Activated CD8-positive, alpha-beta memory T cell treated with anti-CD3 and anti-CD28 coated beads for 24 hours (primary cell): ENCODE results near the gene GRIK2.

Experiments
- DNase-seq: peaks from one replicate; pipeline ENCODE4 v3.0.0-alpha.2; 2020

Gene GRIK2

DNA sequence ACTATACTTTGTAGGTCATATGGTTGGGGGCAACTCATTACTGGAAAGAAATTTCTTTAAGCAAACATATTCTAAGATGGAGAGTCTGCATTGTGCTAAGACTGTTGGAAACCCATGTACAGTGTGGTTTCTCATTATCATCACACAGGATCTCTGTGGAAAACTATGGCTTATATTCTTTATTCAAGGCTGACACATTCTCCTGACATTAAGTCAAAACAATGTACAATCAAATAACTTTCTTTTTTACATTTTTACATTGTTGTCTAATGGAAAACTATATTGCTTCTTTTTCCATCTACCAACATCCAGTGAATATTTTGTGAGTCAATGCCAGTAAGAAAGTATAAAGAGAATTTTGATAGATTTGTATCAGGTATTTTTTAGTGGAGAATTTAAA lies 417.6 kb downstream of the GRIK2 start:
- no peak for DNase-seq

DNA sequence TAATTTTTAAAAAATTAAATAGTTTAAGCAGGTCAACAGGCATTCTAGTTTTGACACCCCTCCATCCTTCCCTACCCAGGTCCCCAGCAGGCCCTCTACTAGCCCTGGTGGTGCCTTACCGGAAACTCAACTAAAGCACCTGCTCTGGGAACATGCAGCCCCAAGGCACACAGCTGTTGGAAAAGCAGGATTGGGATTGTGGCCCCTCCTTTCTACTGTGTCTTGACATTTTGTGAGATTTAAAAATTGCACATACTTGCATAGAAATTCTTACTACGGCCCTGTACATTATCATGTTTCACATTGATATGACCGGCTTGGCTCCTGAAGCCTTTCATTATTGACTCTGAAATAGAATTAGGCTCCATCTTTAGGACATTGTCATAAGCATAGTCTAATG lies 423.2 kb downstream of the GRIK2 start:
- no peak for DNase-seq

DNA sequence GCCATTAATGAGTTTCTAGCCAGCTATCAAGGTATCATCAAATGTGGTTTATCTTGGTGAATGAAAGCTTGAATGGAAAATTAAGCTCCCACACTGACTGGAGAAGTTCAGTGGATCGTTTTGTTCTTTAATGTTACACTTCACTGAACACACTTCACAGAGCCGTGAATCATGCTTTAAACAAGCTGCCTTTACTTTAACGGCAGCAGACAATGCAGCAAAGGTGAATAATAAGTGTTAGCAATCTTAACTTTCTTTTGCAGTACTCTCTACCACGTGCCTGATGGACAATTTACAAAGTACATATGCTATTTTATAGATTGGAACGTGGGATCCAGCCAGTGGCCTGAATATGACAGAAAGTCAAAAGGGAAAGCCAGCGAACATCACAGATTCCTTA lies 424.5 kb downstream of the GRIK2 start:
- no peak for DNase-seq

DNA sequence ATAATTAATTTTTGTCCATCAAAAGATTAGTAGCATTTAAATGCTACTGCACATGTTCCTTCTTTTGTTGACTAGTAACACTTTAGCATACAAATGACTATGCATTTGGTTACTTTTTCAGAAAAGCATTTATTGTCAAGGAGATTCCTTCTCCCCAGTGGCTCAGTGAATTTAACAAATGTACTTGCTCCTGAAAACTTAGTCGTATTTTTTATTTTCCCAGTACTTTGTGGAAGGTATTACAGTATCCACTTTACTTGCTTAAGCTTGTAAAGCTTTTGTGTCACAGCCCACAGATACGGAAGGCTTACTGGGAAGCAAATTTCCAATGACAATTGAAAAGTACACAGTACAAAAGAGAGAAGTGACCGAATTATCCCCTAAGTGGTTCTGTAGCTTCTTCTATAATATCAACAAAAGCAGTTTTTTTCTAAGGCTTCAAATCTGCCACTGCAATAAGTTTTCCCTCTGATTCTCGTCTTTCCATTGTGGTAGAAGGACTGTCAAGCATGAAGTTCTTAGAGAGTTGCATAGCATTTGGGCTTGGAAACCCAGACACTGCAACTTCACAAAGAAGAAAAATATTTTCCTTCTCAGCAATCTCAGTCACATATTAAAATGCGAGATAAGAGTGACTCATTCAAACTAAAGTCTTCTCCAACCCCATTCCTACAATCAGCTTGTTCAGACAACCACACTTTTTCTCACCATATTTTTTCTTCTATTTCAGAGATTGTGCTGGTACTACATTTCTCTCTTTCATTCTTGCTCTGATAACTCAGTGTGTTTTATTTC lies 431.2 kb downstream of the GRIK2 start:
- no peak for DNase-seq

DNA sequence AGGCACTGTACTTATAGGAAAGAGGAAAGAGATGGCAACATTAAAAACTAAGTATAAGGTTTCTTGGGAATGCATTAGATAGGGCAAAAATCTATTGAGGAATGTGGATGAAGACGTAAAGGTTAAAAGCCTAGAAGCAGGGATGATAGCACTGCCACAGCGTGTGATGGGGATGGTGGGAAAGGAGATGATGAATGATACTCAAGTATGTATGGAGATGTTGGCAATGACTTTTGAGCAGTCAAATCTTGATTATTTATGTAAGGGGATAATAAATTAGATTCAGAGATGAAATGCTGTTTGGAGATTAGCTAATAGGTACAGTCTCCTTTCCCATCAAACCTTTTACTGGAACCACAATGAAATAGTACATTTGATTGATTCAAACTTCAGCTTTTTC lies 432.8 kb downstream of the GRIK2 start:
- DNase-seq: no peak

DNA sequence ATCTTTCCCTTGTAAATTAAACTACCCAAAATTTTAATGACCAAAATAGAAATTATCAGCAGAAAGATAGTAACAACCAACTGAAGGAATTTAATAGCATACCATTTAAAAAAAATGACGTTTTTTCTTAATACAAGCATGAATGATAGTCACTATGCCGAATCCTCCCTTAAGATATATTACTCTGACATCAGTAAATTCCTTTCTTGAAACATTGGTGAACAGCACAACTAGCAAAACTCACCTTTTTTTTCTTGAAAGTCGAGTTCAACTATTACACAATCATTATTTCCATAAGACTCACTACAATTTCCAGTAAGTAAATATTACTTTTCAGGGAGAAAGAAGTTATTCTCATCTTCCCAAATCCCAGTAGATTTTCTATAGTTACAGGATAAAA lies 433.2 kb downstream of the GRIK2 start:
- no peak for DNase-seq

DNA sequence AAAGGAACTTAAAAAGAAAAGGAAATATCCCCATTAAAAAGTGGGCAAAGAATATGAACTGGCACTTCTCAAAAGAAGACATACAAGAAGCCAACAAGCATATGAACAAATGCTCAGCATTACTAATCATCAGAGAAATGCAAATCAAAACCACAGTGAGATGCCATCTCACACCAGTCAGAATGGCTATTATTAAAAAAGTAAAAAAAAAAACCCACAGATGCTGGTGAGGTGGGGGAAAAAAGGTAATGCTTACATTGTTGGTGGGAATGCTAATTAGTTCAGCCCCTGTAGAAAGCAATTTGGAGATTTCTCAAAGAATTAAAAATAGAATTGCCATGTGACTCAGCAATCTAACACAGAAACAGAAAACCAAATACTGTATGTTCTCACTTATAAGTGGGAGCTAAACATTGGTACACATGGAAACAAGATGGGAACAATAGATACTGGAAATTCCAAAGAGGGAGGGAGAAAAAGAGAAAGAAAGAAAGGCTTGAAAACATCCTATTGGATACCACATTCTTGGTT lies 437.1 kb downstream of the GRIK2 start:
- DNase-seq: no peak

DNA sequence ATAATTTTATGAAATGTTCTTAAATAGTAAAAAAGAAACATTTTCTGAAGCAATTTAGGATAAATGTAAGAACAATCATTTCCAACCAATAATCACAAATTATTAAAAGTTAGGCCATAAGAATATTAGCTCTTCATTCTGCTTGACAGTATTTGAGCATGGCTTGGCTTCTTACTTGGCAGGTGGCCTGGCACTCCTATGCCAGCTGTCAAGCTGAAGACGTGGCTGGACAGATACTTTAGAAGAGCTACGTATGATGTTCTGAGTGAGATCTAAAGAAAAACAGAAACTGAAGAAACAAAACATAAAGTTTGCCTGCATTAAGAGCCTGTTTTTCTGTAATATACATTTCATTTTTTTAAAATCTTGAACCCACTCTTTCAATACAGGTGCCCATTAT lies 438.9 kb downstream of the GRIK2 start:
- no peak for DNase-seq

DNA sequence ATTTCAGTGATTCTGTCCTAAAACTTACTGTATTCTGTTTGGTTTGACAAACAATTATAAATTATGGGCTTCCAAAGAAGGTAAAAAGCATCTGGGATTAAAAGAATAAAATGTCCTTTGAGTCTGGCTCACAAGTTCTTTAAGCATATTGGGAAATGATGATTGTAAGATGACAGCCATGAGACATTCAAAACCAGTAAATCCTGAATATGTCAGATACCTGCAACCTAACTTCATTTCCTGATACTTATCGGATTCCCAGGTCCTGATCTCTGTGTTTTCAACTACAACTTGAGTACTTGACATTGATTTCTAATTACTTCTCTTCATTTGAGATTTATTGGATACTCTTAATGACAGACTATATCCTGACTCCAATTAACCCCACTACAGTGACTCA lies 446.6 kb downstream of the GRIK2 start:
- no peak for DNase-seq

DNA sequence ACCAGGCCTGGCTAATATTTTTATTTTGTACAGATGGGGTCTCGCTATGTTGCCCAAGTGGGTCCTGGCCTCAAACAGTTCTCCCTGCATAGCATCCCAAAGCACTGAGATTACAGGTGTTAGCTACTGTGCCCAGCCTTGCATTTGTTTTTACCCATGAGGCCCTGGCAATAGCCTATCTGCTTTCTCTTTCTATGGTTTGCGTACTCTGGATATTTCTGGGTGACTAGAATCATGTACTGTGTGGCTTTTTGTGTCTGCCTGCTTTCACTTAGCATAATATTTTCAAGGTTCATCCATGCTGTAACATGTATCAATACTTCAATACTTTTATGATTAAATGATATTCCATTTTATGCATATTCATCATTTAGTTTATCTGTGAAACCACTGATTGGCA lies 451.7 kb downstream of the GRIK2 start:
- no peak for DNase-seq

DNA sequence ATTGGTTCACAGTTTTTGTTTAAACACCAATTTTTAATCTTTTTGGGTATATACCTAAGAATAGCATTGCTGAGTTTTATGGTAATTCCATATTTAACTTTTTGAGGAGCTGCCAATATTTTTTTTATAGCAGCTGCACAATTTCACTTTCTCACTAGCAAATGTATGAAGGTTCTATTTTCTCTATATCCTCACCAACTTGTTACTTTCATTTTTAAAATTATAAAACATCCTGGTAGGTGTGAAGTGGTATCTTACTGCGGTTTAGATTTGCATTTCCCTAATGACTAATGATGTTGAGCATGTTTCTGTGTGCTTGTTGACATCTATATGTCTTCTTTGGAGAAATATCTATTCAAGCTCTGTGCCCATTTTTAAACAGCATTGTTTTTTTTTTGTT lies 452.1 kb downstream of the GRIK2 start:
- DNase-seq: no peak

DNA sequence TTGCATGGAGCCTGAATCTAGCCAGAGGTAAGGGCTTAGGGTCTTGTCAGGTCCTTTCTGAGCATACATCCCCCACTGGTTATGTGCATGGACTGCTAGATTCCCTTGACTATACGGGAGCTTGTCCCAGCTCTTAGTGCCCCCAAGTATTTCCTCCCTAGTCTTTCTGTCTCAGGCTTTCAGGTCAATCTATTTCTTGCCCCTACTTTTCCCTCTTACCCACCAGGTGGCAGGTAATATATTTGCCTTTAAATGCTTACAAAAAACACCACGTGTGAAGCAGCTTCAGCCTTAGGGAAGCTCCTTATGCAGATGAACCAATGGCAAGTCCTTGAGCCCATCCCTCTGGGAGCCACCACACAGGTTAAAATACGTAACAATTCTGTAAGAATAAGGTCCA lies 454.2 kb downstream of the GRIK2 start:
- no peak for DNase-seq

DNA sequence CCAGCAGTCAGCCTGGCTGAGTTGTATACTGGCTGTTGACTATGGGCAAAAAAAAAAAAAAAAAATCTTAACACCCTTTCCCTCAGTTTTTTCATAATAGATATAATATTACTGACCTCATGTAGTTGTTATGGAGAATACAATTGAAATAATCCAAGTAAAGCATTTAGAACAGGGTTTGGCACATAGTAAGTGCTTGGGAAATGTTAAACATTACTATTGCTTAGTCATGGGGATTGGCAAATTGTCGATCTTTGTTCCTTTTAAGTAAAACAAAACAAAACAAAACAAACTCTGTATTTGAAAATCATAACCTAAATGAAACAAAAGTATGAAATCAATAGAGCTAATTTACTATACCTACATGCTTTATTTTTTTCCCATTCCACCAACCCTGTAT lies 458.4 kb downstream of the GRIK2 start:
- DNase-seq: no peak

DNA sequence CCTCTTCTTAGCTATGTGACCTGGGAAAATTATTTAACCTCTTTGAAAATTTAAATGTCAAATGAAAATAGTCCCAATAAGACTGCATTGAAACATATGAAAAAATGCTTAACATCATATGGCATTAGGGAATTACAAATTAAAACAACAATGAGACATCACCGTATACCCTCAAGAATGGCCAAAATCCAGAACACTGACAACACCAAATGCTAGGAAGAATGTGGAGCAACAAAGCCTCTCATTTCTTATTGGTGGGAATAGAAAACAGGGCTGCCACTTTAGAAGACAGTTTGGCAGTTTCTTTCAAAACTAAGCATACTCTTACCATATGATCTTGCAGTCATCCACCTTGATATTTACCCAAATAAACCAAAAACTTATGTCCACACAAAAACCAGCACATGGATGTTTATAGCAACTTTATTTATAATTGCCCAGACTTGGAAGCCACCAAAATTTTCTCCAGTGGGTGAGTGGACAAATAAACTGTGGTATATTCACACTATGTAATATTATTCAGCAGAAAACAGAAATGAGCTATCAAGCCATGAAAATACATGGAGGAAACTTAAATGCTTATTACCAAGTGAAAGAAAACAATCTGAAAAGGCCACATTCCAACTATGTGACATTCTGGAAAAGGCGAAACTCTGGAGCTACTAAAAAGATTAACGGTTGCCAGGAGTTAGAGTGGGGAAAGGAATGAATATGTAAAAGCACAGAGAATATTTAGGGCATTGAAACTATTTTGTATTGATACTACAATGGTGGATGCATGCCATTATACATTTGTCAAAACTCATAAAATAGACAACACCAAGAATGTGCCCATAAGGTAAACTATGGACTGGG lies 459.9 kb downstream of the GRIK2 start:
- no peak for DNase-seq

DNA sequence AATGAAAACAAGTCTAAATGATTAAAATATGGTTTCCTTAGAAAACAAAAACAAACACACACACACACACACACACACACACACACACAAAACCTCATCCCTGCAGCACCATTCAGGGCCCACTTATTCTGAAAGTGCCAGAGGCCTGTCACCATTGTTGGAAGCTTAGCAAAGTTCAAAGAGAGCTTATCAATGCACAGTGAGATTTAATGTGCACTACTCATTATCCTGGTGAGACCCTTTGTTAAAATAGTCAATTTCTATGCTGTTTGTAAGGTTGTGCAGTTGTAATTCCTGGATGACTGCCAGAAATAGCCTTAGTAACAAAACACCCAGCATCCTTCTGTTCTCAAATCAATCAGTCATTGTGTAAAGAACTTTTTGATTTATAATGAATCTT lies 482.9 kb downstream of the GRIK2 start:
- no peak for DNase-seq

DNA sequence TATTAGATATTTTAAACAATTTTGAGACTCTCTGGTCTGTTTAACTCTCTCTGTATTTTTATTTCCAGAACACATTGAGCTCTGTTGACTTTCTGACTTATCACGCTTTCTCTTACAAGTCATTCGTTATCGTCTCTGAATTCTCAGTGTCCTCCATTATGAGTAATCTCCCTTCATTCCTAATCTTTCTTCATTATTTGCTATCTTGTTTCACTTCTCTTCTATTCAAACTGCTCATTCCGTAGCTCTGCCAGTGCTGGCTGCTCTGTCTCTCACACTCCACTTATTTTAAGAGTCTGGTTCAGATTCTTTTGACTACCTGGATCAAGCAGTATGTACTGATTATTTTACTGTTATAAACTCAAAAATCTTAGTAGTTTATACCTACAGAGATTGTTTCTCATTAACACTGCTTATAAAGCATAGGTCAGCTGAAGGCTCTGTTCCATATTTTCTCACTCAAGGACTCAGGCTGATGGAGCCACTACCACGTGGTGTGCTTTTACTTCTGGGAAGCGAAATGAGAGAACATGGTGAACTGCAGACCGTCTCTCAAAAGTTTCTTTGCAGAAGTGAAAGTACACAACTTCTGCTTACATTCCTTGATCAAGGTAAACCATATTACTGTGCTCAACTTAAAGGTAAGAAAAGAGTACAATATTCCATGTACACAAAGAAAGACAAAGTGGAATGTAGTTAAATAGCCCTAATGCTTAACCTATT lies 485.2 kb downstream of the GRIK2 start:
- DNase-seq: no peak

DNA sequence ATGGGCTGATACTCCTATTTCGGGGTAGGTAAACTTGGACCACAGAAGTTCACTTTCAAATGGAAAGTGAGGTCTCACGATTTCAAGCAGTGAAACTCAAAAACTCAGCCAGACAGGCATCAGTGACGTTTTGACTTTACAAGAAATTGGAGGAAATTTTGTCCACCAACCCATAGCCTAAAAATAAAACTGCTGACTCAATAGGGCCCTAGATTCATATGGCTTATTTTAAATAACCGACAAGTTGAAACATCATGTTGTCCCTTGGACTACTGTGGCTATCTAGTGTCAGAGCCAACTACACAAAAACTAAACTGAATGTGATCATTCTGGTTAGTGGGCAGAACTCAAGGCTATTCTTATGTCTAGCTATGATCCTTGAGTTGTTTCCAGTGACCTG lies 486.3 kb downstream of the GRIK2 start:
- no peak for DNase-seq

DNA sequence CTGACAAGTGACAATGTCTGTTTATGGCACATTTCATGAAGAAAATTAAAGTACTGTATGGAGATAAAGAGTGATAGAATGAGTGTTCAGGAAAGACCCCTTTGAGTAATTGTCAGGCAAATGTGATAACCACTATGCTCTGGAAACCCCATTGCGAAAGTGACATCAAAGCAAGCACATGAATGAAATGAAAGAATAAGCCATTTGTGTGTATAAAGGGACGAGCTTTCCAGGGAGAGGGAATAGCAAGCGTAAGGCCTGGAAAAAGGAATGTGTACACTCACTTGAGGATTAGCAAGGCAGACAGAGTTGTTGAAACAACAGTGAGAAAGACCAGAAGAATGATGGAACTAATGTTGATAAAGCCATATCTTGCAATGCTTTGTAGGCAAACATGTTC lies 490.0 kb downstream of the GRIK2 start:
- DNase-seq: no peak

DNA sequence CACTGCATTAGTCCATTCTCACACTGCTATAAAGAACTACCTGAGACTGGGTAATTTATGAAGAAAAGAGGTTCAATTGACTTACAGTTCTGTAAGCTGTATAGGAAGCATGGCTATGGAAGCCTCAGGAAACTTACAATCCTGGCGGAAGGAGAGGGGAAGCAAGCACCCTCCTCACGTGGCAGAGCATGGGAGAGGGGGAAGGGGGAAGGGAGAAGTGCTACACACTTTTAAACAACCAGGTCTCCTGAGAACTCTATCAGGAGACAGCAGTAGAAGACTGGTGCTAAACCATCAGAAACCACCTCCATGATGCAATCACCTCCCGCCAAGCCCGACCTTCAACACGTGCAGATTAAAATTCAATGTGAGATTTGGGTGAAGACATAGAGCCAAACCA lies 494.0 kb downstream of the GRIK2 start:
- no peak for DNase-seq

DNA sequence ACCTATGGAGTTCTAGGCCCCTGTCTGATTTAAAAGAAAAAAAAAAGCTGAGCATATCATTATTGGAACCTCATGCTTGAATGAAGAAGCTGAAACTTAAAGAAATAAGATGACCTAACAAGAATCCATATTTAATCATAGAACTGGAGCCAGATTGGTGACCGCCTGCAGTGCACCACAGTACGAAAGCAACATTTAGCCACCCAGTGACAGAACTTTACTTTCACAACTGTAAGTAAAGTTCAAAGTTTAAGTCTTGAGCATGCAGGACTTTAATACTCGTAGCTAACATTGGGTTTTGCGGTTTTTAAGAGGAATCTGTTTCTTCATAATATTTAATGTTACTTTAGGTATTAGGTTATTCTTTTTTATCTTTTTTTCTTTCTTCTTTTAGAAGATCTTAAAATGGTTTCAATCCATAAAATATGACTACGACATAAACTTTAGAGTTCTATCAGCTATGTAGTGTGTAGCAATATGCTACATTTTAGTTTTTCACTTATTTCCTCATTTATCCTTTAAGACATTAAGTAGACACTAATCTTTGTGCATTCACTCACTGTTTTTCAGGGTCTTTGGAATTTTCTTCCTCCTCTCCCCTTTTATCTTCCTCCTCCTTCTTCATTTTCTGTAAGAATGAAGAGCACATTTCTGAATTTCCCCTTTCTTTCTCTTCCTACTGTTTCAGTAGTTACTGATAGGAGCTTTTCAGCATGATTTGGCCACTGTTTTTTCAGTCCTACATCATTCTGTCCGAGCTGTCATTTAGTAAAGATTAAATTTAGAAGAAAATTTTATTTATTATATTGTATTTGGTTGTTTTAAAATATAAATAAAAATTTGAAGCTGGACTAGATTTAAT lies 514.1 kb downstream of the GRIK2 start:
- DNase-seq: no peak

DNA sequence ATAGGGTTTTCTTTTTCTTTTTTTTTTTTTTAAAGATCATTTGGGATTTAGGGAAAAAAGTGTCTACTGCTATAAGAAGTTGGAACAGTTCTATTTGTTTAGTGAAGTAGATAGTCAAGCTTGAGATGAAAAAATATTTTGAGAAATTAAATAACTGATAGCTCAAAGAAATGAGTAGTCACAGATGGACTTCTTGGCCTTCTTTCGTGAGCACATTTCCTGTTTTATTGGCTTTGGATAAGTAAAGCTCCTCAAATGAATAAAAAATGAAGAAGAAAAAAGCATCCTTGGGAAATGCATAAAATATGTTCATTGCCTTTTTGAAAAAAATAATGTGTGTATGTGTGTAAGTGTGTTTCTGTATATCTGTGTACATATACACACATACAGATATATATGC lies 515.9 kb downstream of the GRIK2 start:
- no peak for DNase-seq

DNA sequence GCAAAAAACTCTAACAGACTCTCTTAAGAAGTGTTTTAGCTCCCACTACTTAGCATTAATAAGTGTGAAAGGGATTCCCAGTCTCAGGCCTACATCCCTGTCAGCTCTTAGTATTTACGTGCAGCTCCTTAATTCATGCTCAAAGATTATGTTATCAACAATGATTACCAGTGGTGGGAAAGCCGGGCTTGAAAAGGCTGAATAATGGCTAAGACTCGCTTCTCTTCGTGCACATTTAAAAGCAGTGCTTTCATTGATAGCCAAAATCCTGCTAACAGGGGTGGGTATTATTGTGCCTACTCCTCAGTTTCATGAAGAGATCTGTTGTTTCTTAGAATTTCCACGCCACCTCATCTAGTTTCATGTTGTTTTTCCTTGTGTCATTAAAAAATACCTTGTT lies 518.8 kb downstream of the GRIK2 start:
- no peak for DNase-seq

DNA sequence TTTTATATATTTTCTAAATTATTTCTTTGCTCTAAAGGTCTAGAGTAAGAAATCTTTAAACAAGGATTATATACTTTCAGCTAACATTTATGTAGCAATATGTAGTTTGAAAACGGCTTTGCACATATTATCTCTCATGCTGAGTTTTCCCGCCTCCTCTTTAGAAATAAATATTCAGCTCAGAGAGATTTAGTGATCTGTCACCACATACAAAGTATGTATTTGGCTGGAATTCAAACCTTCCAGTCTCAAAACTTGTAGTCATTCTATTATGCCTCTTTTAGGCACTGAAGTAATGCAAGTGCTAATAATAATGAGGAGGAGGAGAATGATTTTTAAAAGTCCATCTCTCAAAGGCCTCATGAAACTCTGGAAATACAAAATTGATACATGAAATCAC lies 525.0 kb downstream of the GRIK2 start:
- no peak for DNase-seq
